Retinal pigment epithelial cell (primary cell): ENCODE measurements around the gene GUCD1.
"Not testable (repeated sequence)": the region's sequence is repeated elsewhere in the genome, so short reads cannot be mapped to it uniquely, and the experiment has no call there.

ENCODE experiments used
- DNase-seq: peaks from one replicate; pipeline ENCODE4 v3.0.0-alpha.2; 2010; ENCODE audit warnings: low read depth
- H3K4me3 ChIP-seq: 2 replicates; pipeline ENCODE4 v1.5.1; 2011; ENCODE audit warnings: mild to moderate bottlenecking, low read length, control low read depth, moderate library complexity
- CTCF ChIP-seq: conservative IDR thresholded peaks from 2 replicates; pipeline ENCODE4 v1.5.1; 2011; ENCODE audit warnings: low read depth, low read length, control low read depth, inconsistent platforms

Gene GUCD1

GRCh38 chr22:24554313-24555164, at the start of gene GUCD1:
GUCD1 (minus strand) TSS chr22:24555138; CDS start chr22:24554991, 147 bp downstream.
- no peak for TF ChIP-seq CTCF
- peak within 1 kb of the TSS; percentile 100 for H3K4me3 ChIP-seq
- no peak for DNase-seq

GRCh38 chr22:24603770-24604629, 49.1 kb upstream of the GUCD1 start:
- not testable (repeated sequence) for H3K4me3 ChIP-seq, DNase-seq
- peak; percentile 4 for TF ChIP-seq CTCF

- DNase-seq, H3K4me3 ChIP-seq: not testable (repeated sequence)
Observed at GRCh38 chr22:24602847-24603769, 48.2 kb upstream of the GUCD1 start, which contains the start of gene GGT1. GGT1 (plus strand) TSS chr22:24603193; CDS start chr22:24611082, 7,889 bp downstream.

- DNase-seq = not testable (repeated sequence)
Observed at GRCh38 chr22:24602105-24602749, 47.3 kb upstream of the GUCD1 start.

GRCh38 chr22:24601217-24602104, 46.5 kb upstream of the GUCD1 start:
- no peak overlapping the region for H3K4me3 ChIP-seq
- TF ChIP-seq CTCF = no peak
- DNase-seq = no peak

More at GRCh38 chr22:24602105-24602749, 47.3 kb upstream of the GUCD1 start:
- H3K4me3 ChIP-seq = not testable (repeated sequence)

- not testable (repeated sequence) for H3K4me3 ChIP-seq, DNase-seq
Observed at GRCh38 chr22:24599958-24600715, 45.2 kb upstream of the GUCD1 start.

- H3K4me3 ChIP-seq = no peak overlapping the region
- no peak for TF ChIP-seq CTCF
- DNase-seq = no peak
Observed at GRCh38 chr22:24599514-24599913, 44.6 kb upstream of the GUCD1 start.

- not testable (repeated sequence) for H3K4me3 ChIP-seq, DNase-seq
Observed at GRCh38 chr22:24597076-24597475, 42.1 kb upstream of the GUCD1 start.
